Stimulated activated CD8-positive, alpha-beta memory T cell treated with anti-CD3 and anti-CD28 coated beads, Interleukin-12 subunit alpha, Interleukin-12 subunit beta, amount 100 ng/mL, for 24 hours (primary cell): Measurements from ENCODE around the gene OVCA2.

ENCODE experiments used
- DNase-seq: peaks from one replicate; pipeline ENCODE4 v3.0.0-alpha.2; 2020; ENCODE audit errors: extremely low read depth

OVCA2 gene

DNA sequence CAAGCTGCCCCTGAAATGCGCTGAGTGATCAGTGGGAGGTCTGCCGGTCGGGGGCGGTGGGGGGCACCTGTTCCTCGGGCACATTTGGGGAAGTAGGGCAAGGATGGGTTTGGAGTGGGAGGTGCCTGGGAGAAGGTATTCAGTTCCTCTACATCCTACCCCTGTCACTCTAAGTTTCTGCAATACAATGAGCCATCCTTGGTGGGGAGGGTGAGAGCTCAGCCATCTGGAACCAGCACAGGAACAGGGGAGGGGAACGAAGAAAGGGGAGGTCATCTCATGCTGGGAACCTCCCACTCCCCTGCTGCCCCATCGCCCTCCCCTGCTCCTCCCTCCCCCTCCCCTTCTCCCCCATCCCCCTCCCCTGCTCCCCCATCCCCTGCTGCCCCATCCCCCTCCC, 7.7 kb upstream of the OVCA2 start:
- no peak for DNase-seq

- DNase-seq, result no peak
Measured at GRCh38 chr17:2034806-2035540, 6.8 kb upstream of the OVCA2 start.

DNA sequence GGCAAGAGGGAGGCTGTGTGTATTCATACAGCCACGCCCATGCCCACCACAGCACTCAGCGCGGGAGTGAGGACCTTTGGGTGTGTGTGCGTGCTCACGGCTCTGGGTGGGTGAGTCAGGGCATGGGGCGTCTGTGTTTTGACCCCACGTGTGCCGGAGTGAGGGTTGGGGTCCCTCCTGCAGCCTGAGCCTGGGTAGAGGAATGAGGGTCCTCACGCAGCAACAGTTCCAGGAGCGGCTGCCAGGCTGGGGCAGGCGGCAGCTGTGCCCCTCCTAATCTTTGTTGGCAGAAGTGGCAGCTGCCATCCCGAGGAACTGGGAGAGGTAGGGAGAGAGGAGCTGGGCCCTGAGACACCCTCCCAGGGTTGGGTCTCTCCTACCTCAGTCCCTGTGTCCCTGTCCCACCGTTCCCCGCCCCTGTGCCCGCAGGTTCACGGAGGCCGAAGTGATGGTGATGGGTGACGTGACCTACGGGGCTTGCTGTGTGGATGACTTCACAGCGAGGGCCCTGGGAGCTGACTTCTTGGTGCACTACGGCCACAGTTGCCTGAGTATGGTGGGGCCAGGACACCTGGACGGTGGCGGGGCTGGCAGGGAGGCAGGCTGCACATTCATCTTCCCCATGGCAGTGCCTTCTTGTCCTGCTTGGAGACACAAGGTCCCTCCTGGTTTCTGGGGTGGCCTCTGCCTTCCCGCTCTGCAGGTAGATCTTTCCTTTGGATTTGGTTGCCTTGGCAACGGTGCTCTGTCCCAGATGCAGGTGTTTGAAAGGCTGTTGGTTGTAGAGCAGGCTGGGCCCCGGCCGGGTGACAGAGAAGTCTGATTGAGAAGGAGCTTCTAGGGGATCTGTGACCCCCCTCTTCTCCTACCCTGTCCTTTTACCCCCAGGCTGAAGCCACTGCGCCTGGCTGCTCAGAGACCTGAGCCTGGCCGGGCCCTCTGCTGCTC, 6.0 kb upstream of the OVCA2 start:
- no peak for DNase-seq

GRCh38 chr17:2037155-2037554, 4.7 kb upstream of the OVCA2 start:
- DNase-seq, result no peak

DNA sequence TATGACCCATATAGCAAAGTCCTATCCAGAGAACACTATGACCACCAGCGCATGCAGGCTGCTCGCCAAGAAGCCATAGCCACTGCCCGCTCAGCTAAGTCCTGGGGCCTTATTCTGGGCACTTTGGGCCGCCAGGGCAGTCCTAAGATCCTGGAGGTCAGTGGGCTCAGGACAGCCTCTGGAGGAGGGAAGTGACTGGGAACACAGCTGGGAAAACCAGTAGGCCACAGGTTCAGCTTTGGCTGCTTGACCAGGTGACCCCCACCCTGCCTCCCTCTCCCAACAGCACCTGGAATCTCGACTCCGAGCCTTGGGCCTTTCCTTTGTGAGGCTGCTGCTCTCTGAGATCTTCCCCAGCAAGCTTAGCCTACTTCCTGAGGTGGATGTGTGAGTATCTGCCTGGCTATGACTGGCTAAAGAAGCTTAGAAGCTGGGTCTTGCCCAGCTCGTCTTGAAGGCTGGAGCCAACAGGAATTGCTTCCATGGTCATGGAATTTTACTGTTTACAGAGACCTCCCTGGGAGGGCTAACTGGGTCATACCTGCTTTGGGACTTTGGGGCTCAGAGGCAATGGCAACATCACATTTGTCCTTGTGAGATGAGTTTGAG, 1.5 kb upstream of the OVCA2 start:
- DNase-seq, result no peak

DNA sequence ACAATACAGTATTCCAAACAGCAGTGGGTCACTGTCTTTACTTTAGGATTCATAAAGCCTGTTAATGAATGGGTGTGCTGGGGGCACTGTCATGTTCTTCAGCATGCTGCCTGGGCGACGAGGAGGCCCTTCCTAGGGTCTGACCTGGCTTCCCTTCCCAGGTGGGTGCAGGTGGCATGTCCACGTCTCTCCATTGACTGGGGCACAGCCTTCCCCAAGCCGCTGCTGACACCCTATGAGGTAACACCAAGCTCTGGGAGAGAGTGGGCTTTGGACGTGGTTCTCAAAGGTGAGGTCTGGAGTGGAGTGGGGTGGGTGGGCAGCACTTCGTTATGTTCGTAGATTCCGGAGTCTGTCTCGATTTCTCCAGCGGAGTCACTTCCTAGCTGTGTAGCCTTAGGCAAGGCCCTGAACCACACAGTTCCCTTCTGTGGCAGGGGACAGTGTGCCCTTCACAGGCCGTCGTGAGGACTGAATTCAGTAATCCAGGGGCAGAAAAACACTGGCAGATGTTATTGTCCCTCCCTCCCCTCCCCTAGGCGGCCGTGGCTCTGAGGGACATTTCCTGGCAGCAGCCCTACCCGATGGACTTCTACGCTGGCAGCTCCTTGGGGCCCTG, 771 bp upstream of the OVCA2 start:
- no peak for DNase-seq

GRCh38 chr17:2042390-2042847, 597 bp downstream of the OVCA2 start:
- DNase-seq, result no peak

- no peak for DNase-seq
Measured at GRCh38 chr17:2042933-2043332, 1.1 kb downstream of the OVCA2 start.

DNA sequence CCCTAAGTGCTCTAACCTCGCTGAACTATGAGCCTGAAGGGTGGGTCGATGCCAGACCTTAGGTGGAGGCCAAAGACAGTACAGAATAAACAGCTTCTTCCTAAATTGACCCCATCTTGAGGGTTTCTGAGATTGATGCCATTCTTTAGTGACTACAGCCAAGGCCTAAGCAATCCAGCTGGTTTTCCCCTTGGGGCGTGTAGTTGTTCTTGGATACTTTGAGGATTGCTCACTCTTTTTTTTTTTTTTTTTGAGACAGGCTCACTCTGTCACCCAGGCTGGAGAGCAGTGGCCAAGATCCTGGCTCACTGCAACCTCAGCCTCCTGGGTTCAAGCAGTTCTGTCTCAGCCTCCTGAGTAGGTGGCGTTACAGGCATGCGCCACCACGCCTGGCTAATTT, 2.0 kb downstream of the OVCA2 start:
- DNase-seq, result no peak

- DNase-seq, result no peak
Measured at GRCh38 chr17:2044263-2044894, 2.6 kb downstream of the OVCA2 start.

- no peak for DNase-seq
Measured at GRCh38 chr17:2047590-2047989, 5.8 kb downstream of the OVCA2 start.

- DNase-seq, result no peak
Measured at GRCh38 chr17:2048805-2049204, 7.0 kb downstream of the OVCA2 start.

DNA sequence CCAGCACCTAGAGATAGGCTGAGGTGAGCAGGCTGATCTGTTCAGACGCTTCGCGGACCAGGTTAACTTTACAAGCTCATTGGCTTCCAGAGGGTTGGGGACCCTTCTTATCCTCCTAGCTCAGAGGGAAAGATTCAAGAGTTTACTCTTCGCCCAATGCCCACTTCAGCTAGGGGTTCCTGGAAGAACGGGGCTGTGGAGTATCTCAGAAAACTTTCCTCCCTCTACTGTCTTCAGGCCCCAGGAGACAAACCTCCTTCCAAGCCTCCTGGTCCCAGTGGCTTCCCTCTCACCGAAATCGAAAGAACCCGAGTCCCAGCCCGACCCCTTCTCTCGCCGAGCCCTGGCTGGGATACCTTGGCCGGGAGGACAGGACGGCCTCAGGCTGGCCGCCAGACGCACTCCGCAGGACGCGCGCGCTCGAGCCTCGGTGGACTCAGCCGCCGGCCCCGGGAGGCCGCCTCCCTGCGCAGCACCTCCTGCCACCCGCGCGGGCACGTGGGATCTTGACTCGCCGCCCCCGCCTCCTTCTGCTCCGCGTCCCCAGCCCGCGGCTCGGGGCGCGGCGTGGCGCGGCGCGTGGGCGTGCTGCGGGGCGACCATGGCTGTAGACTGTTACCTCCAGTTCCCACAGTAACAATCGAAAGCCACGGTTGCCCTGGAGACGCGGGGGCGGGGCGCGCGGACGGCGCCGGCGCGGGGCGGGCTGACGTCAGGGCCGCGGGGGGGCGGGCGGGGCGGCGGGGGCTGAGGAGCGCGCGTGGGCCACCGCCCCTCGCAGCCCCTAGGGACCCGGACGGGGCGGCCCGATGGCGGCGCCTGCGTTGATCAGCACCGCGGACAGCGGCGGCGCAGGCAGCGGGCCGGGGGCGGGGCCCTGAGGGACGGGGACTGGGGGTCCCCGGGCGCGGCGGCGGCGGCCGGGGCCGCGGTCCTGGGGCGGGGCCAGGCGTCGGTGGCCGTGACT, 7.8 kb downstream of the OVCA2 start:
- DNase-seq, result peak; percentile 75

DNA sequence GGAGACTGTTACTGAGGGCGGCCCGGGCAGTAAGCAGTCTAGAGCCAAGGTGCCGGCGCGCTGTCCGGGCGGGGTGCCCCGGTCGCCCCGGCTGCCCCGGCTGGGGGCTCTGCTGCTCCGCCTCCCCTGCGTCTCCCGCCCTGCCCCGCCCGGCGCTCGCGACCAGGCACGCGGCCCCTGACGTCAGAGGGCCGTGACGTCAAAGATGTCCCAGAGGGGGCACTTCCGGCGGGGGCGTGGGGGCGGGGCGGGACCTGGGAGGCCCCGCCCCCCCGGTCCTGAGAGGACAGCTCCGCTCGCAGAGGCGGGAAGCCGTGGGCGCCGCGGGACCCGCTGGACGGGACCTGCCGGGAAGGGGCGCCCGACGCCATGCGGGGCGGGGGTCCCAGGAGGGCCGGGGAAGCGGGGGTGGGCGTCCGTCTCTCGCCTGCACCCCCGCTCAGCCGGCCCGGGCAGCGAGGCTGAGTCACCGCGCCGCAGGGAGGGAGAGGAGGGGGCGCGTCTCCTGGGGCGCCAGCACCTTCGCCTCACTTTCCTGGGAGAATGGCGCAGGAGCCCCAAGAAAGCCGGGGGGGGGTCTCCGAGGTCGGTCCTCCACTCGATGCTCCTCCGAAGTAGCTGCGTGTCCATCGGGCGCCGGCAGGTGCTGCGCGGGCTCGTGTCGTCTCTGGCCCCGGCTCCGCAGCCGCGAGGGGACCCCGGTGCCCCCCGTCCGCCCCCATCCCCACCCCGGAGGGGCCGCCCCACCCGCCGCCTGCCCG, 8.7 kb downstream of the OVCA2 start:
- no peak for DNase-seq

DNA sequence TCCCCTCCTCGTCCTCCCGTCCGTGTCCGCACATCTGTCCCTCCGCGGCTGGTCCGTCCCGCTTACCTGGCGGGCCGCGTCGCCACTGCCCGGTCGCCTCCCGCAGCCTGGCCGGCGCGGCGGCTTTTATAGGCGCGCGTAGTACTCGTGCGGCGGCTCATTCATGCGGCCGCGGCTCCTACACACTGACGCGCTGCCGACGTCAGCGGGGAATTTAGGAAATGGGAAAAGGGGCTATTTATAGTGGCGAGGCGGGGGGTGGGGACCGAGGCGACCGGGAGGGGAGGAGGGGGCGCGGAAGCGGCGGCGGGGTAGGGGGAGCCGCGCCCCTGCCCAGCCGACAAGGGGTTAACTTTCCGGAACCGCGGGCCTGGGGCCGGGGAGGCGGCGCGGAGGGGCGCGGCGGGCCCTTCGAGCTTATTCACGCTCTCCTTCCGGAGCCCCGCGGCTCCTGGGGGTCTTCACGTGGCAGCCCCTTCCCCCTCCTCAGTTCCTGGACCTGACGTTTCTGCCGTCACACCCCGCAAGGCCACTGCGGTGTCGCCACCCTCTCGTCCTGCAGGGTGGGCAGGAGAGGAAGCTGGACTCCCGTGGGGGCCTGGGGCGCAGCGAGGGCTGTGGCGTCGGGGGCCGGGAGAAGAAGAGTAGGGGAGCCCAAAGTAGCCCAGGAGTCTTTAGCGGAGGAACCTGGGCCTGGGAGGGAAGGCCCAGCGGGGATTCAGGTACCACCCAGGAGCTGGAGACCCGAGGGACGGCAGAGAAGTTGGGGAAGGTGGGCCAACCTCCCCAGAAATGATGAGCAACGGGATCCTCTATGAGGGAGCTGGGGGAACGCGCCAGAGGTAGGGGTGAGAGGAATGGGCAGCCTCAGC, 9.5 kb downstream of the OVCA2 start:
- no peak for DNase-seq

GRCh38 chr17:2051933-2052559, 10.2 kb downstream of the OVCA2 start:
- DNase-seq, result no peak

DNA sequence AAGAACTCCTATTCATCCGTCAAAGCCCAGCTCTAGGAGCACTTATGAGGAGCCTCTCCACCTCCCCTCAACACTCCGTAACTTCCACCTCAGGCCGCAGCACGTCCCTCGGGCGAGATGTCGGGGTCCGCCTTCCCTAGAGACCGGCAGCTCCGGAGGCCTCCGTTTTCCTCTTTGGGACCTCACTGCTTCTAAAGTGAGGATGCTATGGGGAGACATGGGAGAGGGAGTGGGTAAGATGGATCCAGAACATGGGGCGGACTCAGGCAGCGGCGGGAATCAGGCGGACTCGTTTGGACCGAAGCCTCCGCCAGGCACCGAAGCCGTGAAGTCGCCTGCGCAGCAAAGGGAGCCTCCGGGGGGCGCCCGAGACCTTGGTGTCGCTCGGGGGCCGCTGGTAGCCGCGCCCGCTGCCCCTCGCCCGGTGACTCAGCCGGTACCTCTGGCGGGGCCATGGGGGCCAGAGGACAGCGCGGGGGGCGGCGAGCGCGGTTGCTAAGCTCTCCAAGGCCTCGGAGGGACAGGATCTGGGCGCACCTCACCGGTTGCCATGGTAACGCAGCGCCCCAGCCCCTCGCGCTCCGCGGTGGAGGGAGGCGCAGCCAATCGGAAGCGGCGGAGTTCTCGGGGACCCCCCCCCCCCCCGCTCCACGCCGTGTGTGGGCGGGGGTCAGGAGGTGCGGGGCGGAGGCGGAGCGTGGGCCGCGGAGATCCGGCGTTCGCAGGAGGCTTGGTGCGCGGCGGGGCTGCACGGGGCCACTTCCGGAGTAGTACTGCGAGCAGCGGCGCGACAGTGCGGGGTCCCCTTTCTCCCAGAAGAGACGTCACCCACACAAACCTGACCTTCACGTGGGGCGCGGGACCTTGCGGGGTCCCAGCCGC, 11.8 kb downstream of the OVCA2 start:
- DNase-seq, result no peak

- DNase-seq, result no peak
Measured at GRCh38 chr17:2054262-2054511, 12.4 kb downstream of the OVCA2 start.
